ENCODE measurements around the gene PRRT1B. TPM values are rescaled to one million over a fixed set of nuclear protein-coding genes. Genes with fewer than 3 reads are reported as not detected.

The PRRT1B gene
- total and polyA plus RNA-seq, 9 of the 15 experiments (the other 6 are each of a cell fraction or from before 2014, with no cell fraction given): not detected

GRCh38 chr9:131530920-131531832, 14.1 kb upstream of the PRRT1B start, which contains the start of gene UCK1 (continued):
- TF ChIP-seq ZNF644 (tag; IDR thresholded peaks at IDR 0.05; ENCODE audit: low read depth): no peak
- peak; percentile 43 for TF ChIP-seq TBP (optimal IDR thresholded peaks at IDR 0.05; ENCODE audit: low read depth, low read length)
- TF ChIP-seq KAT8 (IDR thresholded peaks at IDR 0.05; ENCODE audit: low read depth): no peak
- TF ChIP-seq PPARD (CRISPR knock-in tag; IDR thresholded peaks at IDR 0.05): no peak
- no peak for TF ChIP-seq ZSCAN29 (IDR thresholded peaks at IDR 0.05)
- TF ChIP-seq MIER1 (IDR thresholded peaks at IDR 0.05; ENCODE audit: low read depth): no peak
- TF ChIP-seq ZNF24 (IDR thresholded peaks at IDR 0.05): no peak
- TF ChIP-seq HLTF (IDR thresholded peaks at IDR 0.05): no peak
- no peak for TF ChIP-seq DACH1 (IDR thresholded peaks at IDR 0.05; ENCODE audit: partially characterized antibody)
- no peak for TF ChIP-seq ZBED1 (IDR thresholded peaks at IDR 0.05)
- TF ChIP-seq, protein P1, sequence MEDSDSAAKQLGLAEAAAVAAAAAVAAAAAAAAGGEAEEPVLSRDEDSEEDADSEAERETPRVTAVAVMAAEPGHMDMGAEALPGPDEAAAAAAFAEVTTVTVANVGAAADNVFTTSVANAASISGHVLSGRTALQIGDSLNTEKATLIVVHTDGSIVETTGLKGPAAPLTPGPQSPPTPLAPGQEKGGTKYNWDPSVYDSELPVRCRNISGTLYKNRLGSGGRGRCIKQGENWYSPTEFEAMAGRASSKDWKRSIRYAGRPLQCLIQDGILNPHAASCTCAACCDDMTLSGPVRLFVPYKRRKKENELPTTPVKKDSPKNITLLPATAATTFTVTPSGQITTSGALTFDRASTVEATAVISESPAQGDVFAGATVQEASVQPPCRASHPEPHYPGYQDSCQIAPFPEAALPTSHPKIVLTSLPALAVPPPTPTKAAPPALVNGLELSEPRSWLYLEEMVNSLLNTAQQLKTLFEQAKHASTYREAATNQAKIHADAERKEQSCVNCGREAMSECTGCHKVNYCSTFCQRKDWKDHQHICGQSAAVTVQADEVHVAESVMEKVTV (CRISPR knock-in tag; IDR thresholded peaks at IDR 0.05): no peak
- TF ChIP-seq, protein P2, sequence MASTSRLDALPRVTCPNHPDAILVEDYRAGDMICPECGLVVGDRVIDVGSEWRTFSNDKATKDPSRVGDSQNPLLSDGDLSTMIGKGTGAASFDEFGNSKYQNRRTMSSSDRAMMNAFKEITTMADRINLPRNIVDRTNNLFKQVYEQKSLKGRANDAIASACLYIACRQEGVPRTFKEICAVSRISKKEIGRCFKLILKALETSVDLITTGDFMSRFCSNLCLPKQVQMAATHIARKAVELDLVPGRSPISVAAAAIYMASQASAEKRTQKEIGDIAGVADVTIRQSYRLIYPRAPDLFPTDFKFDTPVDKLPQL (IDR thresholded peaks at IDR 0.05; ENCODE audit: extremely low read depth, insufficient read length): no peak
- no peak for TF ChIP-seq KHSRP (IDR thresholded peaks at IDR 0.05)
- TF ChIP-seq, protein P3, sequence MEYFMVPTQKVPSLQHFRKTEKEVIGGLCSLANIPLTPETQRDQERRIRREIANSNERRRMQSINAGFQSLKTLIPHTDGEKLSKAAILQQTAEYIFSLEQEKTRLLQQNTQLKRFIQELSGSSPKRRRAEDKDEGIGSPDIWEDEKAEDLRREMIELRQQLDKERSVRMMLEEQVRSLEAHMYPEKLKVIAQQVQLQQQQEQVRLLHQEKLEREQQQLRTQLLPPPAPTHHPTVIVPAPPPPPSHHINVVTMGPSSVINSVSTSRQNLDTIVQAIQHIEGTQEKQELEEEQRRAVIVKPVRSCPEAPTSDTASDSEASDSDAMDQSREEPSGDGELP (CRISPR knock-in tag; IDR thresholded peaks at IDR 0.05; ENCODE audit: borderline replicate concordance): 0 out of 2 replicates have a peak, but pooled peaks have one; percentile 1
- no peak for TF ChIP-seq ZNF41 (CRISPR knock-in tag; conservative IDR thresholded peaks at IDR 0.05)
- TF ChIP-seq, protein P4, sequence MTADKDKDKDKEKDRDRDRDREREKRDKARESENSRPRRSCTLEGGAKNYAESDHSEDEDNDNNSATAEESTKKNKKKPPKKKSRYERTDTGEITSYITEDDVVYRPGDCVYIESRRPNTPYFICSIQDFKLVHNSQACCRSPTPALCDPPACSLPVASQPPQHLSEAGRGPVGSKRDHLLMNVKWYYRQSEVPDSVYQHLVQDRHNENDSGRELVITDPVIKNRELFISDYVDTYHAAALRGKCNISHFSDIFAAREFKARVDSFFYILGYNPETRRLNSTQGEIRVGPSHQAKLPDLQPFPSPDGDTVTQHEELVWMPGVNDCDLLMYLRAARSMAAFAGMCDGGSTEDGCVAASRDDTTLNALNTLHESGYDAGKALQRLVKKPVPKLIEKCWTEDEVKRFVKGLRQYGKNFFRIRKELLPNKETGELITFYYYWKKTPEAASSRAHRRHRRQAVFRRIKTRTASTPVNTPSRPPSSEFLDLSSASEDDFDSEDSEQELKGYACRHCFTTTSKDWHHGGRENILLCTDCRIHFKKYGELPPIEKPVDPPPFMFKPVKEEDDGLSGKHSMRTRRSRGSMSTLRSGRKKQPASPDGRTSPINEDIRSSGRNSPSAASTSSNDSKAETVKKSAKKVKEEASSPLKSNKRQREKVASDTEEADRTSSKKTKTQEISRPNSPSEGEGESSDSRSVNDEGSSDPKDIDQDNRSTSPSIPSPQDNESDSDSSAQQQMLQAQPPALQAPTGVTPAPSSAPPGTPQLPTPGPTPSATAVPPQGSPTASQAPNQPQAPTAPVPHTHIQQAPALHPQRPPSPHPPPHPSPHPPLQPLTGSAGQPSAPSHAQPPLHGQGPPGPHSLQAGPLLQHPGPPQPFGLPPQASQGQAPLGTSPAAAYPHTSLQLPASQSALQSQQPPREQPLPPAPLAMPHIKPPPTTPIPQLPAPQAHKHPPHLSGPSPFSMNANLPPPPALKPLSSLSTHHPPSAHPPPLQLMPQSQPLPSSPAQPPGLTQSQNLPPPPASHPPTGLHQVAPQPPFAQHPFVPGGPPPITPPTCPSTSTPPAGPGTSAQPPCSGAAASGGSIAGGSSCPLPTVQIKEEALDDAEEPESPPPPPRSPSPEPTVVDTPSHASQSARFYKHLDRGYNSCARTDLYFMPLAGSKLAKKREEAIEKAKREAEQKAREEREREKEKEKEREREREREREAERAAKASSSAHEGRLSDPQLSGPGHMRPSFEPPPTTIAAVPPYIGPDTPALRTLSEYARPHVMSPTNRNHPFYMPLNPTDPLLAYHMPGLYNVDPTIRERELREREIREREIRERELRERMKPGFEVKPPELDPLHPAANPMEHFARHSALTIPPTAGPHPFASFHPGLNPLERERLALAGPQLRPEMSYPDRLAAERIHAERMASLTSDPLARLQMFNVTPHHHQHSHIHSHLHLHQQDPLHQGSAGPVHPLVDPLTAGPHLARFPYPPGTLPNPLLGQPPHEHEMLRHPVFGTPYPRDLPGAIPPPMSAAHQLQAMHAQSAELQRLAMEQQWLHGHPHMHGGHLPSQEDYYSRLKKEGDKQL (CRISPR knock-in tag; IDR thresholded peaks at IDR 0.05; ENCODE audit: borderline replicate concordance): no peak
- no peak for TF ChIP-seq ZNF766 (CRISPR knock-in tag; conservative IDR thresholded peaks at IDR 0.05)
- TF ChIP-seq NCOA1 (IDR thresholded peaks at IDR 0.05; ENCODE audit: low read depth): no peak
- TF ChIP-seq FOXO4 (CRISPR knock-in tag; IDR thresholded peaks at IDR 0.05): no peak
- TF ChIP-seq MBD2 (IDR thresholded peaks at IDR 0.05; ENCODE audit: borderline replicate concordance, low read depth): no peak
